ENCODE results near the gene ENO3.

GRCh38 chr17:4958102-4958501 is 7.2 kb downstream of the ENO3 start:
- TF ChIP-seq GABPA (IDR thresholded peaks at IDR 0.05; ENCODE audit: low read depth): no peak
- TF ChIP-seq, protein P1, sequence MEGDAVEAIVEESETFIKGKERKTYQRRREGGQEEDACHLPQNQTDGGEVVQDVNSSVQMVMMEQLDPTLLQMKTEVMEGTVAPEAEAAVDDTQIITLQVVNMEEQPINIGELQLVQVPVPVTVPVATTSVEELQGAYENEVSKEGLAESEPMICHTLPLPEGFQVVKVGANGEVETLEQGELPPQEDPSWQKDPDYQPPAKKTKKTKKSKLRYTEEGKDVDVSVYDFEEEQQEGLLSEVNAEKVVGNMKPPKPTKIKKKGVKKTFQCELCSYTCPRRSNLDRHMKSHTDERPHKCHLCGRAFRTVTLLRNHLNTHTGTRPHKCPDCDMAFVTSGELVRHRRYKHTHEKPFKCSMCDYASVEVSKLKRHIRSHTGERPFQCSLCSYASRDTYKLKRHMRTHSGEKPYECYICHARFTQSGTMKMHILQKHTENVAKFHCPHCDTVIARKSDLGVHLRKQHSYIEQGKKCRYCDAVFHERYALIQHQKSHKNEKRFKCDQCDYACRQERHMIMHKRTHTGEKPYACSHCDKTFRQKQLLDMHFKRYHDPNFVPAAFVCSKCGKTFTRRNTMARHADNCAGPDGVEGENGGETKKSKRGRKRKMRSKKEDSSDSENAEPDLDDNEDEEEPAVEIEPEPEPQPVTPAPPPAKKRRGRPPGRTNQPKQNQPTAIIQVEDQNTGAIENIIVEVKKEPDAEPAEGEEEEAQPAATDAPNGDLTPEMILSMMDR (IDR thresholded peaks at IDR 0.05): no peak
- no peak for TF ChIP-seq TAF1 (IDR thresholded peaks at IDR 0.05; ENCODE audit: borderline replicate concordance, low read depth, low read length)
- TF ChIP-seq, protein P2, sequence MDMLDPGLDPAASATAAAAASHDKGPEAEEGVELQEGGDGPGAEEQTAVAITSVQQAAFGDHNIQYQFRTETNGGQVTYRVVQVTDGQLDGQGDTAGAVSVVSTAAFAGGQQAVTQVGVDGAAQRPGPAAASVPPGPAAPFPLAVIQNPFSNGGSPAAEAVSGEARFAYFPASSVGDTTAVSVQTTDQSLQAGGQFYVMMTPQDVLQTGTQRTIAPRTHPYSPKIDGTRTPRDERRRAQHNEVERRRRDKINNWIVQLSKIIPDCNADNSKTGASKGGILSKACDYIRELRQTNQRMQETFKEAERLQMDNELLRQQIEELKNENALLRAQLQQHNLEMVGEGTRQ (IDR thresholded peaks at IDR 0.05; ENCODE audit: borderline replicate concordance, low read depth, low read length): no peak
